Measurements from ENCODE around the gene NEDD4L.

Gene NEDD4L

DNA sequence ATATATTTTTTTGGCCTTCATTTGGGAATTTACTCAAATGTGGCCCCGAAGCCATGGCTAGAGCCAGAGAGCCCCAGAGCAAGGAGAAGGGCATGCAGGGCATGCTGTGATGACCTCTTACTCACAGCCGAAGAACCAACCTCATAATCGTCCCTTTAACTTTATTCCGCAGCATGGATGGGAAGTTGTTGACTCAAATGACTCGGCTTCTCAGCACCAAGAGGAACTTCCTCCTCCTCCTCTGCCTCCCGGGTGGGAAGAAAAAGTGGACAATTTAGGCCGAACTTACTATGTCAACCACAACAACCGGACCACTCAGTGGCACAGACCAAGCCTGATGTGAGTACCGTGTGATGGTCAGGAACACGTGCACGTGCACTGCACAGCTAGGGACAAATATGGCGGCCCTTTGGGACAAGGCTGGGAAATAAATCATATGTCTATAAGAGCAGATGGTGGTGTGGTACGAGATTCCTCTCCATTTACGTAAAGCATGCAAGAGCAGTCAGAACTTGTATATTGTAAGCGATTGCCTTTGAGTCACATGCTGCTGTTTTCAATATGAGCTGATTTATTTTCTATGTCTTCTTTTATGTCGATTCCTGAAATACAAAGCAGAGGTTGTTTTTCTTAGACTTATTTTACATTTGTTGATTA lies 280.9 kb downstream of the NEDD4L start:
- no peak for FAIRE-seq

DNA sequence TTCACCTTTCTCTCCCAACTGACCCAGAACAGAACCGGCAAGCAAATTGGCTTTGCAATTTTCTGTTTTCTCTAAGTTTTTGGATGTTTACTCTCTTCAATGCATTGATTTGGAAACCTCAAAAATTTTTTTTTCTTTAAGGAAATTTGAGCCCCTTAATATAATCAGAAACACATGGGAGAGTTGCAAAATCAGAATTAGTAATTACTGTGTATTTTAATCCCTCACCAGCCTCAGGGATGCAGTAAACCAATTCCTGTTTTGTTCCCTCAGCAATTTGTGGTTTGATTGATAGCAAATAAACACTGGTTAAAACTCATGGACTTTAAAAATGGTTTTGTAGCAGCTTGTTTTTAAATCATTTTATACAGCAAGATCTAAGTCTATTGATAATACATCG lies 281.5 kb downstream of the NEDD4L start:
- FAIRE-seq = no peak

DNA sequence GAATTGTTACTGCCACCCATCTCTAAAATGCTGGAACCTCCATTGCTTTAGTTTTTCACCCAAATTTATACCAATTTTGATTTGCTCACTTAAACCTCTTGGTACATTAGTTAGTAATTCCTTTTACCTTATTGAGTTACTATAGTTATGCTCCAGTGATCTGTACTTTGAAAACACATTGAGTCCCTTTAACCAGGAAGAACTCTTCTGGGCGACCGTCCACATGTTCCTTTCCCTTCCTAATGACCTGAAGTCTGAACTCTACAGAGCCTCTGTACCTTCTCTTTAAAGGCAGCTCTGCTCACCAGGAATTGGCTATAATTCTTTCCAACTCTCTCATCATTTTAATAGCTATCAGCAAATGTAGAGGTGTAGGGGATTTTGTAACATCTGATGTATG lies 290.0 kb downstream of the NEDD4L start:
- FAIRE-seq = no peak

DNA sequence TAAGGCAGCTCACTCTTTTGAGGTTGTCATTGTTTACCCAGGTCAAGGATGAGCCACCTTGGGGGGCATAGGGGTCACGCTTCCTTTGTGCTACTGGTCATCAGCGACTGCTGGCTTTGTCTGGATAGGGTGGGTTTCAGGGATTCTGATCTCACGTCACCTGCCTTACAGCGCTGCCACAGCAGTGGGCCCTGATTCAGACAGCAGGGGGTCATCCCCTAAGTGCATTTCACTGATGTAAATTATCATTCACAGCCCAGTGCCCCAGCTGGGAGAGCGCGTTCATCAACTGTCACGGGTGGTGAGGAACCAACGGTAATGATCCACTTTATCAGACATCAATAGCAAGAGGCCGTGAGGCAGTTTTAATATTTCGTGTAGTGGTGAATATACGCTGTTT lies 291.2 kb downstream of the NEDD4L start:
- no peak for FAIRE-seq

DNA sequence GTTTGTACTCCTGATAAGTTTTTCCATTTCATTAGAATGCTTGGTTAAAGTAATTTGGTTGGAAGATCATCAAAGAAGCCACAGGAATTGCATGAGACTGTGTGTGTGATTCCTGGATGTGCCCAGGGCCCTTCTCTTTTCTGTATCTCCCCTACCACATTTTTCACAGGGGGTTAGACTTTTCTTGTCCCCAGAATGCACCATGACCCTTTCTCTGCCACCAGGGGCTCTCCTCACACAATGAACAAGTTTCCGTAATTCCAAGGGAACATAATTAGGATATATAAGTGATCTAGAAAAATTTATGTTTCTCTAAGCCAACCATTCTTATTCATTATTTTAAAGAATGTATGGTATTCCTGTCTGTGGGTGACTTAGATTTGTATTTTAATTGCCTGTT lies 291.8 kb downstream of the NEDD4L start:
- FAIRE-seq = no peak

DNA sequence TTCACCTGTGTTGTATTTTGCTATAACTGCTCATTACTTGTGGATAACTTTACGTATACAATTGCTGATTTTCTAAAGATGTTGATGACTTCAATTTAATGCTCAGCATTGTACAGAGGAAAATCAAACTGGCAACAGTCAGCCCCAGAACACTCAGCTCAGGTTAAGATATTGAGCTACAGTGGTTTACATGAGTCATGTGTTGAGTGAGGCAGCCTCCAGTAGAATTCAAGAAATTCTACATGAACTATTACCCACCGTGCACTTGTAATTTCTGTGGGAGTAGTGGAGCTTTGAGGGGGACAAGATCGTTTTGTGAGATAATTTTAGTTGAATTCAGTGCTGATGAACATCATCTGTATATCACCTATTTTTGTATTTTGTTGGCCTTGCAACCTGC lies 292.6 kb downstream of the NEDD4L start:
- FAIRE-seq = no peak

DNA sequence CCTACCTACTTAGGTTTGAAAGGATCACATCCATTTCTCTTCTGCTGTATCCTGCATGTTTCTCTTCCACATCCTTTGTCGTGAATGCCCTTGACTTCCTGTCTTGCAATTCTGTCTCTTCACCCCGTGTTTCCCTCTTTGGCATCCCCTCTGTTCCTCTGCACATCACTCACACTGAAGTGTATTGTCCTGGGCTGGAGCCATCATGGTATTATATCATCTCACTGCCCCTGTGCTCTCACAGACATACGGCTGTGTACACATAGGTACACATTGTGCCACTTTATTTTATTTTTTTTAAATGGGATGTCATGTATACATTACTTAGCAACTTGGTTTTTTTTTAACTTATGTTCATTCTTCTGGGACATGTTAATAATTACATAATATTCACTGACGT lies 293.3 kb downstream of the NEDD4L start:
- FAIRE-seq = no peak

DNA sequence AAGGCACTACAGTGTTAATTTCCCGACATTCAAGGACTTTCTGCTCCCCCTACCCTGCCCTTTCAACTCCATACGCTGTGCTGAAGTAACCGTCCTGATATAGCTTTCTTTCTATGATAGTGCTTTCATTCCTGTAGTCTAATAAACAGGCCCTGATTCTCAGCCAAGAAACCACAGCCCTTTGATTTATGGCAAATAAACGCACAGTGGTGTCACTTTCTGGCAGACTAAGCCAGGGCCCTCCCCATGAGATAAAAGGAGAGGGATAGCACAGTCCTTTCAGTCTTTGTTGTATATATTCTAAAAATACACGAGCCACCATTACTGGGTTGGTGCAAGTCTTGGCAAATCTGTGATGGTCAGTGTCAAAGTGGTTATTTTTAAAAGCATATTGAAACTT lies 293.7 kb downstream of the NEDD4L start:
- no peak for FAIRE-seq

DNA sequence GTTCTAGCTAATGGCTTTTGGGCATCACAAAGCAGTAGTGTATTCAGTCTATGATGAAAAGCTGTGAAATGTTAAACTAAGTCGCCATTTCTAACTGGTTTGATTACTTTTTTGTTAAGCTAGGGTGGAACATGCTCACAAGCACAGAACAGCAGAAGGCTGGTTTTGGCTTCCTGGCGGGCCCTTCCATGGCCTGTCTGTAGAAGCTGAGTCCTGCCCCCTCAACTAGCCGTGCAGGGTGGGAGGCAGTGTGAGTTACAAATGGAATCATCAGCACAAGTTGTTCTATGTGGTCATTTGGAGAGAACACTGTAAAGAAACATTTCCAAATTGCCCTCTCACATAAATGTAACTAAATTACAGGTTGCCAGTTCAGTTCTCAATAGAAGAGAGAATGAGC lies 294.1 kb downstream of the NEDD4L start:
- FAIRE-seq = no peak

DNA sequence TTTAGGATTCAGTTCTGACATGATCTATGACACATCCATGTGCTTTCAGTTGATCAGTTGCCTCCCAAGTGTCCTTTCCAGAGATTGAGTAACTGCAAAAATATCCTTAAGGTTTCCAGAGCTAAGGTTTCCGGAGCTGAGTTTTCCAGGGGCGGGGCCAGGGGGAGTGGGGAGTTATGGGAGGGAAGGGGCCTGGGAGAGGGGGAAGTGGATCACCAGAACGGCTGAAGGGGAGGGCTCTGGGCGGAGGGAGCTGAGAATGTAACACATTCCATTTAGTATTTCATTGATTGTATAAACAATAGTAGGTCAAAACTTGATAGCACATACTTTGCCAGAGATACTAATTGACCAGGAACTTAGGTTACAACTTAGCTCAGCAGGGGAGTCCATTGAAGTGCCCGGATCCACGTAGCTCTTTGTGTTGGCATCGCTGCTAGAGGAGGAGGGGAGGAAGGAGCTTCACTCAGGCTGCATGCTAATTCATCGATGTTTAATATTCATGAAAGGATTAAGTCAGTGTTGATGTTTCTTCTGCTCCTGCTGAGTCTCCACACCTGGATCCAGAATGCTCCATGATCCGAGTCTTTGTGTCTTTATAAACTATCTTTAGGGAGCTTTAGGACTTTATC lies 295.1 kb downstream of the NEDD4L start:
- FAIRE-seq = no peak

DNA sequence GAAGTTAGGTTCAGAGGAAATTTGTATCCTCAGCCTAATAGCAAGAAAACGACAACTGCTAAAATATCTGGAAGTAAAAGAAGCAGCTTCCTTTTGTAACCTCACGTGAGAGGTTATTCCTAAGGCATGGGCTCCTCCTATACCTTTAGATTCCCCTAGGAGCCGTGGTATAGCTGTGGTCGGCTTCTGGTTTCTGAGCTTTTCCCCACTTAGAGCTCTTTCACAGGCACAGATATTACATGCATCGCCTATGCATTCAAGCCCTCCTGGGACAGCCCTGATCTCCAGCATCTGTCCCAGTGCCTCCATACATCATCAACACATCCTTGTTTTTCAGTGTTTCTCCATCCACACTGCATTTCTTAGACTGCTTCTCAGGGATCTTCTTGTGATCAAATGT lies 295.9 kb downstream of the NEDD4L start:
- FAIRE-seq = no peak

DNA sequence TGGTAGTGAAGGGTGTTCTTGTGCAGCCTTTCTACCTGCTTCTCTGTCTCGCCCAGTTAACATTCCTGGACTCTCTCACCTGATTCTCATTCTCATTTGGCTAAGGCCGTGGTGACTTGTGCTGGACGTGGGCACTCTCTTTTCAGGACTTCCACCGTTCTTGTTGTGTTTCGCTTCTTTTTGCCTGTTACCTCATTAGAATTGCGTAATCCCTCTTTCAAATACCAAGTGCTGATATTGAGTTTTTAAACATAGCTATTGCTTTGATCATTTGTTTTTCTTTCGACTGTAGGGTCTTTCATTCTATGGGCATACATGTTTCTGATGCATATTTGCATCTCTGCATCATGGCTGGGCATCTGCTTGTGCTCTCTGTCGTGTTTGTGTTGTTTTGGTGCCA lies 297.9 kb downstream of the NEDD4L start:
- no peak for FAIRE-seq

DNA sequence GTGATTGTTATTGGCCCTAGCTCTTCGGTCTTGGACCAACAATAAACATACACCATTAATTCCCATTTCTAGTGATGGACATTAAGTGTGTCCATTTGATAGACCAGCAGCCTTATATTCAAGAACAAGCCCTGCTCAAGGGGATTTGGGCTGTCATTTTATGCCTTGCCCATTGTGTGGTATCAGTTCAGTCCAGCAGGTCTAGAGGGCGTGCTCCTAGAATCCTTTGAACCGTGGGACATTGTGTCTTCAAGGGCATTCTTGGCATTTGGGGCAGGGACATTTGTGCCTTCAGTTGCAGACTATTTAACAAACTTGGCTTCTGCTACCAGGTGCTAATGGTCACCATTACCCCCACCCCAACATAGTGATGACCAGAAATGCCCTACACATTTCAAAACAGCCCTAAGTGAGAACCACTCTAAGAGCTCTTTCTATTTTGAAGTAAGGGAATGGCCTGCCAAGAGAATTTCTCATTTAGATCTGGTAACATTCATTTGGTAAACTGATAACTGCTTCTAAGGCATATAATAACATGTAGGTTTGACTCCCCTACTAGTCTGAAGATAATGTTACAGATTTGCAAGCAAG lies 300.1 kb downstream of the NEDD4L start:
- no peak for FAIRE-seq

DNA sequence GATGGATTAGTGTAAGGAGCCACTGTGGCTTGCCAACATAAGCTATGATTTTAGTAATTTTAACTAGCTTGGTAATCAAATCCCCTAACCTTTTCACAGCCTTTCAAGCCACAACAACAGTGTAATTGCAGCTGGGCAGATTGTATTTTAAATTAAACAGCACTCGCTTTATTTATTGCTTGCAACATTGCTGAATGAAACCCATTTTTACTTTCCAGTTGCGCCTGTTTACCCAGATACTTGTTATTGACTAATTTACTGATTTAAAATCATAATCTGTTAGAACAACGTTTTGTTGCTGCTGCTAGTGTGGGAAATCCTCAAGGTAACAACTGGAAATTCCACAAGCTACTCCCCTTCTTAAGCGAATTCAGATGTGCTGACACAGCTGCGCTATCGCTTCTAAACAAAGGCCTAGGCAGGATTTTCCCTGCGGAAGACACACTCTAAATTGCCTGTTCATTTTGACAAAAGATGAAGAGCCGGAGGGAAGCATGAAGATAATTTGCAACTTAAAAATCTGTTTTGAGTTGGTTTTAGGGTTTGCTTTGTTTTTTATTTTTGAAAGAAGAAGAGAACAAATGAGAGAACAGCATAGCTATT lies 300.9 kb downstream of the NEDD4L start:
- no peak for FAIRE-seq

DNA sequence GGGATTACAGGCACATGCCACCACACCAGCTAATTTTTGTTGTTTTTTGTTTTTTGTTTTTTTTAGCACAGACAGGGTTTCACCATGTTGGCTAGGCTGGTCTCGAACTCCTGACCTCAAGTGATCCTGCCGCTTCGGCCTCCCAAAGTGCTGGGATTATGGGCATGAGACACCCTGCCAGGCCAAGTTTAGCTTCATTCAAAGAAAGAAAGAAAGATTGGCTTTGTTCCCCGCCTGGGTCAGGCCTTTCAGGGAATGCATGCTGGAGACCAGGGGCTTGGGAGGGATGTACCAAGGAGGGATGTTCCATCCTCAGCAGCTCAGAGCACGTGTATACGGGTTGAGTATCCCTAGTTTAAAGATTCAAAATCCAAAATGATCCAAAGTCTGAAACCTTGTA lies 301.8 kb downstream of the NEDD4L start:
- no peak for FAIRE-seq

DNA sequence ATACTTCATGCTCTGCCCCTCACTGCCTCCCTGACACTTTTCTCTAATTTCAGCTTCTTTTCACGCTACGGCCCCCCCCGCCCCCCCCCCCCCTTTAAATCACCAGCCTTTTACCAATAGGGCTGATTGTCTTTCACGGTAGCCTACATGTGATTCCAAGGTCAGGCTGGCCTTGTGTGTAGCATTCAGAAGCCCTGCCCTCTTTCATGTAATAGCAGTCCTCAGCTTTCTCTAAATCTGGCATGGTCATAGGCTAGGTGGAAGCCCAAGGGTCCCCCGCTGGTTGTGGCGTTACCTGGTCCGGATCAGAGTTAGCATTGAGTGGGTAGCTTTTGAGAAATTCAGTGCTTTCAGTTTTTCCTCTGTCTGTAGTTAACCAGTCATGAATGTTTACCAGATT lies 303.1 kb downstream of the NEDD4L start:
- FAIRE-seq = no peak

DNA sequence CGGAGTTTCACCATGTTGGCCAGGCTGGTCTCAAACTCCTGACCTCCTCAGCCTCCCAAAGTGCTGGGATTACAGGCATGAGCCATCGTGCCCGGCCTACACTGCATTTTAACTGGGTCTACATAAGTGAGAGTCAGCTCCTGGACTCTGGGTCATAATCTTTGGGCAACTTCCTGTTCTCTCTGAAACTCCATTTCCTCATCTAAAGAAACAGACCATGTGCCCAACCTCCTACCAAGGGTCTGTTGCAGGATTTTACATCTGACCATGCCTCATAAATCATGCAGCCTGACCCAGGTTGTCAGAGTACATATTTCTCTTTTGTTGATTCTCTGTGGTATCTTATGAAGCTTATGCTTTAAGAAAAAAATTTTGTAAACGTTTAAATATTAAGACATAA lies 304.5 kb downstream of the NEDD4L start:
- FAIRE-seq = no peak

DNA sequence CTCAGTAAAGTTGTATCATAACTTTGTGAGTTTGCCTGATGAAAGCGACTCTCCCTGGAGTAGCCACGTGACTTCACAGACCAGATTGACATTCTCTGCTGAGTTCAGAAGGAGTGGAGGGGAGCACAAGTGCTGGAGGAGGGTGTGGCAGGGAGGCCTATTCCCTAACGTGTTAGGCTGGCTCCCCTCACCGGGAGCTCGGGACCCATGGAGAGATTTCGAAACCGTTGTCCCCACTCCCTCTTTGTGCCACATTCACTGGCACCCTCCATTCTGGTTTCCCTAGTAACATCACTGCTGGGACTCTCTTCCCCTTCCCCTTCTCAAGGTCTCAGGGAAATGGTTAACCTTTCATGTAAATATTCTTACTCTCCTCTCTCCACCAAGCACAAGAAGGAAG lies 304.9 kb downstream of the NEDD4L start:
- FAIRE-seq = no peak

DNA sequence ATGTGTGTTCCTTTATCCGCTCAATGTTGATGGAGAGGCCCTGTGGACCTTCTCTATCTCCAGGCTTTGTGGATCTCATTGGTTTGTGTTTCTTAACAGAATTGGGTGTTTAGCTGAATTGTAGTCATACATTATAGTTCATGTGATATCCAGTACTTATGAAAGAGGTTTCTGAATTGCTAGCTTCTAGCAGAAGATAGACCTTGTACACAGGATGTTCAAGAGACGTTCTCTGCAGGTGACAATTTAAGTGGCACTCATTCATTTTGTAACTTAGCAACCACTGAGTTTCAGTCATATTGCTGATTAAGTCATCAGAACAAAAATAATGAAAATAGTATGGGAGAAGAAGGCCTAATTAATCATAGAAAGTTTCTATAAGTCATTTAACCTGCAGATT lies 305.6 kb downstream of the NEDD4L start:
- no peak for FAIRE-seq

DNA sequence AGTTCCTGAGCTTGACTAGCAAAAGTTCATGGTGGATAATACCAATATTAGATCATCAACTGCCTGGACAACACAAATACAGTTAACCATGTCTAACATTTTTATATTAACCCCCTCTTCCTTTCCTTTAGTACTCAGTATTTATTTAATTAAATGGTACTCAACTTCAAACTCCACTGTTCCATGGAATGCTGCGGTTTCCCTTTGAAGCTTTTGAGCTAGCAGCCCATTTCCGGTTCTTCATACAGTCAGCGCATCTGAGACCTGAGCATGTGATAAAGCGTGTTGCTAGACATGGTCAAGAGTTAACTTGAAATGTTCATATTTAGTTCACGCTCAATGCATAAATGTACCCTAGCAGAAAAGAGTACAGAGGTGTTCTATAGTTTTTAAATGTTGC lies 306.5 kb downstream of the NEDD4L start:
- no peak for FAIRE-seq

DNA sequence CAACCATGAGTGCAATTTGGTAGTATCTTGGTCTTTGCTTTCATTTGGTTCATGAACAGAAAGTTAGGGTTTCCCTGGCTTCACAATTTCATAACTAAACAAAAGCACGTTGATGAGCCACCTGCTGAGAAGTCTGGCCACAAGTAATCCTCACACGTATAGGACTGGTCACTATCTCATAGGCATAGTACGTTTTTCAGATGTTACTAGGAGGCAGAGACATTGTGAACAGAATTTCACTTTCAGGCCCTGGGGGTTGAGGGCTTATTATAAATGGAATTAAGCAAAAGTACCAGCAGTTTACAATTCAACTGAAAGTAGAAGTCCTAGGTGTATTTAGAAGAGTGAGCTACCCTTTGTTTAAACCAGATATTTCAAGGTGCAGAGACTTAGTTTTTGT lies 307.8 kb downstream of the NEDD4L start:
- no peak for FAIRE-seq

DNA sequence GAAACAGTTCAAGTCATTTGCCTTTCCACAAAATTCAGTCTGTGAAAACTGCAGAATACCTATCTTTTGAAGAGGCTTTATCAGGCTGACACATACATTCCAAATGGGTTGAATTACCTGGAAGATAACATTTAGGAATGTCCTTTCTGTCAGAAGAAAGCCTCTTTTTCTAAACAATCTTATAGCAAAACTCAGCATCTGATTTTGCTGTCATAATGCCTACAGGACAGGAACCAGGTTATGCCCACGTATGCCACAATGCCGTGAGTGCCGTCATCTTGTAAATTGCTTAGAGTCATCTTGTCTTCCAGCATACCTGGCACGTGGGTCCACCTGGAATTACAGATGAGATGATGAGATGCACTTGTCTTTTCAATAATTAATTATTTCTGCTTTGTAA lies 309.6 kb downstream of the NEDD4L start:
- no peak for FAIRE-seq

DNA sequence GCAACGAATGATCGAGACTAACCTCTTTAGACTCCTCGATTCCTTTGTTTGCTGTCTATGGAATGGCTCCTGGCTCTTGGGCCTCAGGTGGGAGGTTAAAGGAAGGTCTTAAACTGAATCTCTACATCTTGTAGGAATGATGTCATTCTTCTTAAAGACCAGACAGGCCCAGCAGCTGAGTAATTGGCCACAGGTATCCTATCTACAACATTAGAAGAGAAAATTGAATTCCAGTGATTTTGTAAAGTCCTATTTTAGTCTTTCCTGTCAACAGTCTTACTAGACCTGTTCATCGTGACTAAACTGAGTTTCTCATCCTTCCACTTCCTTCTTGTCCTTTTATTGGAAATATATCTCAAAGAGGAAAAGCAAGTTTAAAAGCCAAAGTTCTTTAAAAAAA lies 310.0 kb downstream of the NEDD4L start:
- no peak for FAIRE-seq

DNA sequence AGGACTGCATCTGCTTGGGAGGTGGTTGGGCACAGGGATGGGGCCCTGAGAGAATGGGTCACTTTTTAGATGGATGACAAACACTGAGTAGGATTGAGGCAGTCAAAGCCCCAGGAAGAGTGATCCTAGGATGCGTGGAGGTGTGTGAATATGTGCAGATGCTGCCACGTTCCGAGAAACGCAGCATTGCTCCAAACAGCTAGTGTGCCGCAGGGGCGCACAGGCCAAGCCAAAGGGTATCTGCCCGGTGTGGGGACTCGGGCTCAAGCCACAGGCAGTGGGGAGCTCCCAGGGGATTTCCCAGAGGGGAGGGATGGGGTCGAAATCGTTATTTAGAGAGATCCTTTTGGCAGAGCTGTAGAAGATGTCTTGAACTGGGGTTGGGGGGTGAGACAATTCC lies 310.8 kb downstream of the NEDD4L start:
- no peak for FAIRE-seq

All from colon (tissue), 2 donors.